WI38 (cell line): ENCODE results near the gene GLI2.

Experiments
- H3K4me3 ChIP-seq: 2 replicates; pipeline ENCODE4 v1.5.1; 2011; ENCODE audit warnings: low read depth, mild to moderate bottlenecking, control low read depth, low read length
- TF ChIP-seq, protein P1 (sequence below): IDR thresholded peaks from 2 replicates; pipeline ENCODE4 v1.5.1; 2012; ENCODE audit warnings: low read depth, mild to moderate bottlenecking, control low read depth, low read length

Gene GLI2

DNA sequence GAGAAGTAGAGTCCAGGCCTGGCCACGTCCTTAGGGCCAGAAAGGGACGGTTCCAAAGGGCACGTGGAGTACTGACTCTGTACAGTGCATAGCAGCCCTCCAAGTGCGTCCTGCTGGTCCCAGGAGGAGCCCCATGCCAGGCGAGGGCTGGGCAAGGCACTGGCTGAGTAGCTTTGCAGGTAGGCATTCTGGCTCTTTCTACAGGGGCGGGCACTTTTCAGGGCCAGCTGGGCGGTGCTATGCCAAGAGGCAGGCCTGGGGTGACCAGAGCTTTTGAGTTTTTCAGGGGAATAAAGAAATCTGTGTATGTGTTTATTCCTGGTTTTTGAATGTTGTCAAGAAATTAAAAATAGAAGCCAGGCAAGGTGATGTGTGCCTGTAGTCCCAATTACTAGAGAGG is 15.4 kb upstream of the GLI2 start:
- TF ChIP-seq, protein P1, sequence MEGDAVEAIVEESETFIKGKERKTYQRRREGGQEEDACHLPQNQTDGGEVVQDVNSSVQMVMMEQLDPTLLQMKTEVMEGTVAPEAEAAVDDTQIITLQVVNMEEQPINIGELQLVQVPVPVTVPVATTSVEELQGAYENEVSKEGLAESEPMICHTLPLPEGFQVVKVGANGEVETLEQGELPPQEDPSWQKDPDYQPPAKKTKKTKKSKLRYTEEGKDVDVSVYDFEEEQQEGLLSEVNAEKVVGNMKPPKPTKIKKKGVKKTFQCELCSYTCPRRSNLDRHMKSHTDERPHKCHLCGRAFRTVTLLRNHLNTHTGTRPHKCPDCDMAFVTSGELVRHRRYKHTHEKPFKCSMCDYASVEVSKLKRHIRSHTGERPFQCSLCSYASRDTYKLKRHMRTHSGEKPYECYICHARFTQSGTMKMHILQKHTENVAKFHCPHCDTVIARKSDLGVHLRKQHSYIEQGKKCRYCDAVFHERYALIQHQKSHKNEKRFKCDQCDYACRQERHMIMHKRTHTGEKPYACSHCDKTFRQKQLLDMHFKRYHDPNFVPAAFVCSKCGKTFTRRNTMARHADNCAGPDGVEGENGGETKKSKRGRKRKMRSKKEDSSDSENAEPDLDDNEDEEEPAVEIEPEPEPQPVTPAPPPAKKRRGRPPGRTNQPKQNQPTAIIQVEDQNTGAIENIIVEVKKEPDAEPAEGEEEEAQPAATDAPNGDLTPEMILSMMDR, result no peak

DNA sequence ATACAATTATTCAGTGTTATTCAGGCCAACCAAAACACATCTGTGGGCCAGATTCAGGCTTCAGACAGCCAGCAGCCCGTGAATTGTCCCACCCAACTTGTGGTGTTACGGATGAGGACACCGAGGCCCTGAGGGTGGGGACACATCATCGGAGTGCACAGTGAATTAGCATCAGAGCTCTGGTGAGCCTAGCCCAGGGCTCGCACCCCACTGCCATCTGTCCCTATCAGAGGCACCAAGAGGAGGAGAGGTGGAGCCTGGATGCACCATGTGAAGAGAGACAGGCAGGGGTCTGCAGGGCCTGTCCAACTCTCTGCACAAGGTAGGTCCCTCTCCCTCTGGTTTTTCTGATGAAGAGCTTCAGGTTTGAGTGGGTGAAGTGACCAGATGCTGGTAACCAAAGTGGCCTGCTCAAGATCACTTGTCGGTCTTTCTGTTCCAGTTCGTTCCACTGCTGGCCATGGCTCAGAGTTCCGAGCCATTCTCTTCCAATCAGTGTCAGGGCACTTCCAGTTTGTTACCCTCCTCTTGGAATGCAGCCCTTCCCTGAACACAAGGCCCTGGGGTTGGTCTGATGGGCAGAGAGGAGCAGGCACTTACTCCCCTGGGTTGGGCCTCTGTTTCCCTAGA is 14.8 kb upstream of the GLI2 start:
- TF ChIP-seq, protein P1, result no peak

More for the DNA sequence above, 15.4 kb upstream of the GLI2 start:
- no peak overlapping the region for H3K4me3 ChIP-seq

DNA sequence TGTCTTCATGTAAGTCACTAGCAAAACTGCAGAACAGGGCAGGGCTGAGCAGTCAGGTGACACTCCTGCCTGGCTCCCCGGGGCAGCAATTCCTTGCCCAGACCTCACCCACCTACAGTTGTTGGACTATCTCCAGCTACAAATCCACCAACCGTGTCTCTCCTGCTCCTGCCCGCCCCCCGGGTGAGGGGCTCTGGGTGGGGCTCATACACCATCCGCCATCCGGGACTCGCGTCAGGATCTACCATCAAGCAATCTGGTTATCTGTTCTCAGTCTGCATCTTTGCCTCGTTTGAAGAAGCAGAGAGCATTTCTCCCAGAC is 13.5 kb upstream of the GLI2 start:
- TF ChIP-seq, protein P1, result no peak
- peak overlapping the region; percentile 27 for H3K4me3 ChIP-seq

More for the DNA sequence above, 14.8 kb upstream of the GLI2 start:
- H3K4me3 ChIP-seq, result no peak overlapping the region

DNA sequence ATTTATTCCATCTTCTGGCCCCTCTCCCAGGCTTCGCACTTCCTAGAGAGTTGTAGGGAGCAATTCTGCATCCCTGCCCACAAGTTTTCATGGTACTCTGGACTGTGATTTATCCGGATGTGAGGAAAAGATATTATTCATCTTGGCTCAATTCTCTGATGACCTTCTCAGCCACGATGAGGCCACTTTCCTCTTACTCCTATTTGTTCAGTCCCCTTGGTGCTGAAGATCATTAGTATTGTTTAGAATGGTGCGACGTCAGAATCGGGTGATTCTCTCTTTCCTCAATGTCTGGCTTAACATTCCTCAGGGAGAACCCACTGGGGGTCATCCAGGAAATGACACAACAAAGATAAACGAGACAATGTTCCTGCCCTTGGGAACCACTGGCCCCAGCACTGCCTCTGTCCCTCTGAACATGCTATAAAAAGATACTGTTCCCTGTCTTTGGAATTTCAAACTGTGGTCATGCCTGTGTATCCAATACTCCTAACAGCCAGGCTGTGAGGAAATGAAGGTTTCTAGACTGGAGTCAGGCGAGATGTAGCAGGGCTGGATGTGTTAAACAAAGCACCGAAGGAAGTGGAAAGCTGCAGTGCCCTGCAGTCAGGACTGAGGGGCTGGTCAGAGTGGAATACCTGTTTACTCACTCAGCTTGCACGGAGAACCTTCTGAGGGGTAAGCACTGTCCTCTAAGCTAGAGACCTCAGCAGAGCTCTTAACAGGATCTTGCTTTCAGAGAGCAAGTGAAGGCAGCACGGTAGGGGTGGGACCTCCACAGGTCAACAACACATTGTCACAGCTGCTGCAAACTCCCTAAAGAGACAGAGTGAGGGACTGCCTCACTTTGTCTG is 12.9 kb upstream of the GLI2 start:
- H3K4me3 ChIP-seq, result peak overlapping the region; percentile 27
- TF ChIP-seq, protein P1, result no peak

DNA sequence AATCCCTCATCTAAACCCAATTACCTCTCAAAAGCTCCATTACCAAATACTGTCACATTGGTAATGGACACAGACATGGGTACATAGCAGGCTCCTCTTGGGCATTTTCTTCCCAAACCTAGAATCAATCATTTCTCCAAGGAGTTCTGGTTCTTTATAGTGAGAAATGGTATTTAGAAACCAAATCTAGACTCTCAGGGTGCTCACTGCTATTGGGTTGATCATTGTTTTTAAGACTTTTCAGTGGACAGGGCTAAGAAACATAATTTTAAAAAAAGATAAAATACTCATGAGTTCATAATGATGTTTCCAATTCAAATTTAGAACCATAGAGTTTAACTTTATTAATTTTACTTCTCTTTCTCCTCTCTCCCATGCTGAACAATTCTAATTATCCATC is 9.4 kb upstream of the GLI2 start:
- TF ChIP-seq, protein P1, result no peak
- no peak overlapping the region for H3K4me3 ChIP-seq

DNA sequence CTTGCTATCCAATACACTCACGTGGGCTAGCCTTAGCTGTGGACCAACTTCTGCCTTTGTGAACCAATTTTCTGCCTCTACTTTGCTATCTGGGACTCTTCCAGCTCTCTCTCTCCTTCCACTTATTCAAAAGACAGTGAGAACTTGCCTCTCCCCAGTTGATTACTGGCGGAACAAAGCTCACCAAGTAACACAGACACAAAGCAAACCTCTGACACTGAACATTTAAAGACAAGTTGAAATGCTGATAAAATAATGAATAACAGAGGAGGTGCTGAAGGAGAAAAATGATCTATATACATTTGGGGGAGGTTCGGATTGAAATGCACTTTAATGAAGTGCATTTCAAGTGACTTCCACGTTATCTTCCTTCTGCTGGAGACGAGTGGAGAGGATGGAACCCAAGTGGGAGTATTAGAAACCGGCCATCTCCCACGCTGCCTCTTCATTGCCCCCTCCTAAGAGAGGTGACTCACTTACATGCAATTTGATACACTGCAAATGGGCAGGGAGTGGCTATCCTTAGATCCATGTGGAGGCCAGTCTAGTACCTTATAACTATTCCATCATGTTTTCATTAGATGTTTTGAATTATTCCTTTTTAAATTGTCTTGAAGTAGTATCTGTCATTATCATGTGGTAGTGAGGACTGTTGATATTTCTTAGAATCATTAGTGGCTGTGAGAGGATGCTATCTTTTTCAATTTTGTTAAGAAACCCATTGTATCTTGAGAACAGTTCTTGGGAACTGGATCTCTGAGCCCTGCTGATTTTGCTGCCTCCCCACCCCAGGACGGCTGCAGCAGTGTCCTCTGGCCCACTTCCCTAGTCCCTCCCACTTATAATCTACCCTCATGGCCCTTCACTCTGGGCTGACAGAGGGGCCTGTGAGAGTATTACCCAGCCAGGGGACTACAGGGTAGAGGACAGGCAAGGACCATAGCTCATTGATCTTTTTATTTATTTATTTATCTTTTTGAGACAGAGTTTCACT is 6.0 kb upstream of the GLI2 start:
- TF ChIP-seq, protein P1, result no peak
- 0 out of 2 replicates have a peak overlapping the region, but pooled peaks have one; percentile 7 for H3K4me3 ChIP-seq
